Activated CD8-positive, alpha-beta memory T cell treated with anti-CD3 and anti-CD28 coated beads, Interleukin-2, amount 50 U/mL, for 1 hour (primary cell): ENCODE results near the gene RTL9.

Experiments
- DNase-seq: peaks from one replicate; pipeline ENCODE4 v3.0.0-alpha.2; 2020; ENCODE audit errors: extremely low read depth

The RTL9 gene

GRCh38 chrX:110341189-110342035, 17.2 kb upstream of the RTL9 start:
- DNase-seq, result no peak

- DNase-seq, result no peak
These were observed 12.0 kb upstream of the RTL9 start for GRCh38 chrX:110346681-110347080.

- DNase-seq, result no peak
These were observed 625 bp downstream of the RTL9 start for GRCh38 chrX:110359273-110359672.

- DNase-seq, result no peak
These were observed 4.6 kb downstream of the RTL9 start for GRCh38 chrX:110363244-110363643.

GRCh38 chrX:110373310-110373709, 14.7 kb downstream of the RTL9 start:
- DNase-seq, result no peak

GRCh38 chrX:110374559-110374958, 15.9 kb downstream of the RTL9 start:
- no peak for DNase-seq

GRCh38 chrX:110381216-110381615, 22.6 kb downstream of the RTL9 start:
- DNase-seq, result no peak

GRCh38 chrX:110383414-110383813, 24.8 kb downstream of the RTL9 start:
- DNase-seq, result no peak

GRCh38 chrX:110384490-110384889, 25.8 kb downstream of the RTL9 start:
- DNase-seq, result no peak

GRCh38 chrX:110389570-110389969, 30.9 kb downstream of the RTL9 start:
- DNase-seq, result no peak

- DNase-seq, result no peak
These were observed 32.4 kb downstream of the RTL9 start for GRCh38 chrX:110391086-110391485.

- DNase-seq, result no peak
These were observed 36.0 kb downstream of the RTL9 start for GRCh38 chrX:110394651-110395050.

- no peak for DNase-seq
These were observed 37.2 kb downstream of the RTL9 start for GRCh38 chrX:110395877-110396276.

GRCh38 chrX:110396735-110397134, 38.1 kb downstream of the RTL9 start:
- DNase-seq, result no peak

GRCh38 chrX:110397339-110397738, 38.7 kb downstream of the RTL9 start:
- DNase-seq, result no peak

GRCh38 chrX:110397904-110398303, 39.3 kb downstream of the RTL9 start:
- DNase-seq, result no peak

GRCh38 chrX:110399497-110399896, 40.8 kb downstream of the RTL9 start:
- DNase-seq, result no peak

GRCh38 chrX:110399966-110400365, 41.3 kb downstream of the RTL9 start:
- no peak for DNase-seq

GRCh38 chrX:110401135-110401534, 42.5 kb downstream of the RTL9 start:
- no peak for DNase-seq

- no peak for DNase-seq
These were observed 43.6 kb downstream of the RTL9 start for GRCh38 chrX:110402091-110402849.

- no peak for DNase-seq
These were observed 44.2 kb downstream of the RTL9 start for GRCh38 chrX:110402850-110403221.

- no peak for DNase-seq
These were observed 45.0 kb downstream of the RTL9 start for GRCh38 chrX:110403441-110404238.
